Measurements from ENCODE around the gene LMBR1.
"Not testable (repeated sequence)": the region's sequence is repeated elsewhere in the genome, so short reads cannot be mapped to it uniquely, and the experiment has no call there.

LMBR1 gene

DNA sequence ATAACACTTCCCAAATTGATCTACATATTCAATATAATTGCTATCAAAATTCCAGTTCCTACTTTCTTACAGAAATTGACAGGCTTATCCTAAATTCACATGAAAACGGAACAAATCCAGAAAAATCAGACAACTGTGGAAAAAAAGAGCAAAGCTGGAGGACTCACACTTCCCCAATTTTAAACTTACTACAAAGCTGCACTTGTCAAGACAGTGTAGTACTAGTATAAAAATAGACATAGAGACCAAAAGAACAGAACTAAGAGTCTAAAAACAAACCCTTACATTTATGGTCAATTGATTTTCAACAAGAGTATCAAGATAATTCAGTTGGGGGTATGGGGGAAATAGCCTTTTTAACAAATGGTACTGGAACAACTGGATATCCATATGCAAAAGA, 27.5 kb downstream of the LMBR1 start:
- no peaks in the 10 kb centered on the region for H3K9me3 ChIP-seq (ENCODE audit: low read depth, low read length)
- DNase-seq (ENCODE audit: low read depth, low spot score): no peak
- H3K36me3 ChIP-seq (ENCODE audit: insufficient read depth, low read length): no peaks in the 10 kb centered on the region
- H3K27ac ChIP-seq: no peak overlapping the region
- H3K4me3 ChIP-seq: no peak overlapping the region
- TF ChIP-seq EZH2 (IDR thresholded peaks at IDR 0.05): no peak
- no peak for TF ChIP-seq FOXP2 (optimal IDR thresholded peaks at IDR 0.05; ENCODE audit: control extremely low read depth, extremely low read length, insufficient read depth)
- TF ChIP-seq POLR2AphosphoS5 (IDR thresholded peaks at IDR 0.05; ENCODE audit: borderline replicate concordance, low read depth, low read length): no peak
- H3K9ac ChIP-seq (ENCODE audit: insufficient read length): no peak overlapping the region

DNA sequence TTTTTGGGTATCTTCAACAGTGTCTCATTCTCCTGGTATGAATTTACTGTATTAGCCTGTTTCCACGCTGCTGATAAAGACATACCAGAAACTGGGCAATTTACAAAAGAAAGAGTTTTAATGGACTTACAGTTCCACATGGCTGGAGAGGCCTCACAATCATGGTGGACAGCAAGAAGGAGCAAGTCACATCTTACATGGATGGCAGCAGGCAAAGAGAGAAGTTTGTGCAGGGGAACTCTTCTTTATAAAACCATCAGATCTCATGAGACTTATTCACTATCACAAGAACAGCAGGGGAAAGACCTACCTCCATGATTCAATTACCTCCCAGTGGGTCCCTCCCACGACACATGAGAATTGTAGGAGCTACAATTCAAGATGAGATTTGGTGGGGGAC, 31.0 kb downstream of the LMBR1 start:
- not testable (repeated sequence) for H3K9ac ChIP-seq (ENCODE audit: insufficient read length); DNase-seq (ENCODE audit: low read depth, low spot score); H3K36me3 ChIP-seq (ENCODE audit: insufficient read depth, low read length); H3K27ac ChIP-seq; H3K4me3 ChIP-seq; H3K9me3 ChIP-seq (ENCODE audit: low read depth, low read length)

DNA sequence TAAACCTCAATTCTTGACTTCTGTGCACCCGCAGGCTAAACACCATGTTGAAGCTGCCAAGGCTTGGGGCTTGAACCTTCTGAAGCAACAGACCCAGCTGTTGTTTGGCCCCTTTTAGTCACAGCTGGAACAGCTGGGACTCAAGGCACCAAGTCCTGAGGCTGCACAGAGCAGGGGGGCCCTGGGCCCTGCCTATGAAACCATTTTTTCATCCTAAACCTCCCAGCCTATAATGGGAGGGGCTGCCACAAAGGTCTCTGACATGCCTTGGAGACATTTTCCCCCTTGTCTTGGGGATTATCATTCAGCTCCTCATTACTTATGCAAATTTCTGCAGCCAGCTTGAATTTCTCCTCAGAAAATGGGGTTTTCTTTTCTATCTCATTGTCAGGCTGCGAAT, 31.8 kb downstream of the LMBR1 start:
- H3K36me3 ChIP-seq (ENCODE audit: insufficient read depth, low read length): no peaks in the 10 kb centered on the region
- H3K9ac ChIP-seq (ENCODE audit: insufficient read length): no peak overlapping the region
- H3K27ac ChIP-seq: no peak overlapping the region
- TF ChIP-seq EZH2 (IDR thresholded peaks at IDR 0.05): no peak
- TF ChIP-seq POLR2AphosphoS5 (IDR thresholded peaks at IDR 0.05; ENCODE audit: borderline replicate concordance, low read depth, low read length): no peak
- no peak for TF ChIP-seq FOXP2 (optimal IDR thresholded peaks at IDR 0.05; ENCODE audit: control extremely low read depth, extremely low read length, insufficient read depth)
- DNase-seq (ENCODE audit: low read depth, low spot score): no peak
- H3K4me3 ChIP-seq: no peak overlapping the region
- H3K9me3 ChIP-seq (ENCODE audit: low read depth, low read length): no peaks in the 10 kb centered on the region

DNA sequence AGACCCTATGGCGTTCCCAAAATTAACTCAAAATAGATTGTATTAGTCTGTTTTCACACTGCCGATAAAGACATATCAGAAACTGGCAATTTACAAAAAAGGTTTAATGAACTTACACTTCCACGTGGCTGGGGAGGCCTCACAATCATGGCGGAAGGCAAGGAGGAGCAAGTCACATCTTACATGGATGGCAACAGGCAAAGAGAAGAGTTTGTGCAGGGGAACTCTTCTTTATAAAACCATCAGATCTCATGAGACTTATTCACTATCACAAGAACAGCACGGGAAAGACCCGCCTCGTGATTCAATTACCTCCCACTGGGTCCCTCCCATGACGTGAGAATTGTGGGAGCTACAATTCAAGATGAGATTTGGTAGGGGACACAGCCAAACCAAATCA, 32.9 kb downstream of the LMBR1 start:
- H3K9me3 ChIP-seq (ENCODE audit: low read depth, low read length): not testable (repeated sequence)

DNA sequence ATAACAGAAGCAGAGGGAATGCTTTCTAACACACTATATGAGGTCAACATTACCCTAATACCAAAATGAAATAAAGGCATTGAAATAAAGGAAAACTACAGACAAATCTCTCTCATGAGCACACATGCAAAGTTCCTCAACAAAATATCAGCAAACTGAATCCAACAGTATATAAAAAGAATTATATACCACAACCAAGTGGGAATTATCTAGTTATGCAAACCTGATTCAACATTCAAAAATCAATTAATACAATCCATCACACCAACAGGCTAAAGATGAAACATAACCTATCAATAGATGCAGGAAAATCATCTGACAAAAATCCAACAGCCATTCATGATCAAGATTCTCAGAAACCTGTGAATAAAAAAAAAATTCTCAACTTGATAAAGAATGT, 34.5 kb downstream of the LMBR1 start:
- Histone ChIP-seq H3K4me3 (no peak overlapping the region), H3K9ac (ENCODE audit: insufficient read length) (no peak overlapping the region), H3K36me3 (ENCODE audit: insufficient read depth, low read length) (no peaks in the 10 kb centered on the region), H3K9me3 (ENCODE audit: low read depth, low read length) (no peaks in the 10 kb centered on the region), H3K27ac (no peak overlapping the region)
- TF ChIP-seq POLR2AphosphoS5 (IDR thresholded peaks at IDR 0.05; ENCODE audit: borderline replicate concordance, low read depth, low read length): no peak
- no peak for TF ChIP-seq FOXP2 (optimal IDR thresholded peaks at IDR 0.05; ENCODE audit: control extremely low read depth, extremely low read length, insufficient read depth)
- TF ChIP-seq EZH2 (IDR thresholded peaks at IDR 0.05): no peak
- no peak for DNase-seq (ENCODE audit: low read depth, low spot score)

More for the DNA sequence above, 32.9 kb downstream of the LMBR1 start:
- not testable (repeated sequence) for H3K36me3 ChIP-seq (ENCODE audit: insufficient read depth, low read length); H3K9ac ChIP-seq (ENCODE audit: insufficient read length); DNase-seq (ENCODE audit: low read depth, low spot score); H3K27ac ChIP-seq; H3K4me3 ChIP-seq

DNA sequence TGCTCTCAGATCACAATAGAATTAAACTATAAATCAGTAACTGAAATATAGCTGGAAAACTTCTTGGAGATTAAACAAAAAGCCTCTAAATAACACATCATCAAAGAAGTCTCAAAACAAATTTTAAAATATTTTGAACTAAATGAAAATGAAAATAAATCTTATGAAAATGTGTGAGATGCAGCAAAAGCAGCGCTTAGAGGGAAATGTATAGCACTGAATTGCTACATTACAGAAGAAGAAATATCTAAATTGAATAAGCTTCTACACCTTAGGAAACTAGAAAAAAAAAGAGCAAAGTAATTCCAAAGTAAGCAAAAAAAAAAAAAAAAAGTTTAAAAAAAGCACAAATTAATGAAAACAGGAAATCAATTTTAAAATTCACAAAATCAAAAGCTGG, 35.2 kb downstream of the LMBR1 start:
- Histone ChIP-seq H3K9ac (ENCODE audit: insufficient read length) (no peak overlapping the region), H3K9me3 (ENCODE audit: low read depth, low read length) (no peaks in the 10 kb centered on the region), H3K36me3 (ENCODE audit: insufficient read depth, low read length) (no peaks in the 10 kb centered on the region), H3K27ac (no peak overlapping the region), H3K4me3 (no peak overlapping the region)
- no peak for DNase-seq (ENCODE audit: low read depth, low spot score)
- TF ChIP-seq FOXP2 (optimal IDR thresholded peaks at IDR 0.05; ENCODE audit: control extremely low read depth, extremely low read length, insufficient read depth) (no peak), POLR2AphosphoS5 (IDR thresholded peaks at IDR 0.05; ENCODE audit: borderline replicate concordance, low read depth, low read length) (no peak), EZH2 (IDR thresholded peaks at IDR 0.05) (no peak)

DNA sequence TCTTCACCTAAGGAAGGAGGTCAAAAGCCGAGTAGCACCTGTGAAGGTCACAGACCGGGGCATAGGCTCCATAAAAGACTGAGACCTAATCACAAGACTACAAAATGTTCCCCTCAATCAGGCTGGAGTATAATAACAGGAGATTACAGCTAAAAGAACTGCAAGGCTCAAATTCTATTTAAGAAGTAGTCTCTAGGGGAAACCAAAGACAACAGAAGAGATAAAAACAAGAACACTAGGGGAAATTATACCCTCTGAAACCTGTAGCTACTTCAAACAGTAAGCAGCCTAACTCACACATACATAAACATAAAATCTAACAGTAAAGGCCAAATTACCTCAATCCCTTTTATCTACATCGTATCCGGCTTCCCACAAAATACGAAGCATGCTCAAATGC, 38.3 kb downstream of the LMBR1 start:
- no peak for DNase-seq (ENCODE audit: low read depth, low spot score)
- no peak for TF ChIP-seq FOXP2 (optimal IDR thresholded peaks at IDR 0.05; ENCODE audit: control extremely low read depth, extremely low read length, insufficient read depth)
- TF ChIP-seq EZH2 (IDR thresholded peaks at IDR 0.05): no peak
- no peak for TF ChIP-seq POLR2AphosphoS5 (IDR thresholded peaks at IDR 0.05; ENCODE audit: borderline replicate concordance, low read depth, low read length)
- no peak overlapping the region for H3K4me3 ChIP-seq
- H3K9me3 ChIP-seq (ENCODE audit: low read depth, low read length): no peaks in the 10 kb centered on the region
- H3K9ac ChIP-seq (ENCODE audit: insufficient read length): no peak overlapping the region
- no peak overlapping the region for H3K27ac ChIP-seq
- H3K36me3 ChIP-seq (ENCODE audit: insufficient read depth, low read length): no peaks in the 10 kb centered on the region

DNA sequence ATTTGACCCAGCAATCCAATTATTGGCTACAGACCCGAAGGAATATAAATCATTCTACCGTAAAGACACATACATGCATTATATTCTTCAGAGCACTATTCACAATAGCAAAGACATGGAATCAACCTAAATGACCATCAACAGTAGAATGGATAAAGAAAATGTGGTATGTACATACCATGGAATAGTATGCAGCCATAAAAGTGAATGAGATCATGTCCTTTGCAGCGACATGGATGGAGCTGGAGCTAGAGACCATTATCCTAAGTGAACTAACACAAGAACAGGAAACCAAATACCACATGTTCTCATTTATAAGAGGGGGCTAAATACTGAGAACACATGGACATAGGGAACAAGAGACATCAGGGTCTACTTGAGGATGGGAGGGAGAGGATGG, 44.0 kb downstream of the LMBR1 start:
- Histone ChIP-seq H3K36me3 (ENCODE audit: insufficient read depth, low read length) (no peaks in the 10 kb centered on the region), H3K27ac (no peak overlapping the region), H3K9me3 (ENCODE audit: low read depth, low read length) (no peaks in the 10 kb centered on the region), H3K4me3 (no peak overlapping the region), H3K9ac (ENCODE audit: insufficient read length) (no peak overlapping the region)
- TF ChIP-seq EZH2 (IDR thresholded peaks at IDR 0.05): no peak
- TF ChIP-seq FOXP2 (optimal IDR thresholded peaks at IDR 0.05; ENCODE audit: control extremely low read depth, extremely low read length, insufficient read depth): no peak
- no peak for TF ChIP-seq POLR2AphosphoS5 (IDR thresholded peaks at IDR 0.05; ENCODE audit: borderline replicate concordance, low read depth, low read length)
- DNase-seq (ENCODE audit: low read depth, low spot score): no peak

DNA sequence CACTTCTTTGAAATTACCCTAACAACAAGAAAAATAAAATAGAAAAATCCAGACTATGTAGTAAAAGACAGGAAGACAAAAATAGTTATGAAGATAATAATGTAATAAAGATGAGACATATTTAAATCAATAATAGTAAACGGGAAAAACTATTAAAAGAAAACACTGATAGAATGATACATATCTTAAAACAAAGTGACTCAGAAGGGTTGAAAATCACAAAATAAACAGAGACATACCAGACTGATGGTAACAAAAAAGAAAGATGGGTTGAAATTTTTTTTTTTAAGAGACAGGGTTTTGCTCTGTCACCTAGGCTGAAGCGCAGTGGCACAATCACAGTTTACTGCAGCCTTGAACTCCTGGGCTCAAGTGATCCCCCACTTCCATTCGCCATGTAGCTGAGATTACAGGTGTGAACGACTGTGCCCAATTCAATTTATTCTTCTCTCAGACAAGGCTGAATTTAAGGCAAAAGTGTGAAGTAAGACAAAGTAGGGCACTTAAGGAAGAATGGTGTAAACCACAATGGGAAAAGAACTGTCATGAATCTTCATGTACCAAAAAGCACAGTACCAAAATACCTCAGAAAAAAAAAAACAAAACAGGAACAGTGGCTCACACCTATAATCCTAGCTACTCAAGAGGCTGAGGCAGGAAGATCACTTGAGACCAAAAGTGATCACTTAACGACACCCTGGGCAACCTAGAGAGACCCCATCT, 47.4 kb downstream of the LMBR1 start:
- Histone ChIP-seq H3K36me3 (ENCODE audit: insufficient read depth, low read length) (no peaks in the 10 kb centered on the region), H3K27ac (no peak overlapping the region), H3K9me3 (ENCODE audit: low read depth, low read length) (no peaks in the 10 kb centered on the region), H3K9ac (ENCODE audit: insufficient read length) (no peak overlapping the region), H3K4me3 (no peak overlapping the region)
- TF ChIP-seq FOXP2 (optimal IDR thresholded peaks at IDR 0.05; ENCODE audit: control extremely low read depth, extremely low read length, insufficient read depth) (no peak), POLR2AphosphoS5 (IDR thresholded peaks at IDR 0.05; ENCODE audit: borderline replicate concordance, low read depth, low read length) (no peak), EZH2 (IDR thresholded peaks at IDR 0.05) (no peak)
- no peak for DNase-seq (ENCODE audit: low read depth, low spot score)

DNA sequence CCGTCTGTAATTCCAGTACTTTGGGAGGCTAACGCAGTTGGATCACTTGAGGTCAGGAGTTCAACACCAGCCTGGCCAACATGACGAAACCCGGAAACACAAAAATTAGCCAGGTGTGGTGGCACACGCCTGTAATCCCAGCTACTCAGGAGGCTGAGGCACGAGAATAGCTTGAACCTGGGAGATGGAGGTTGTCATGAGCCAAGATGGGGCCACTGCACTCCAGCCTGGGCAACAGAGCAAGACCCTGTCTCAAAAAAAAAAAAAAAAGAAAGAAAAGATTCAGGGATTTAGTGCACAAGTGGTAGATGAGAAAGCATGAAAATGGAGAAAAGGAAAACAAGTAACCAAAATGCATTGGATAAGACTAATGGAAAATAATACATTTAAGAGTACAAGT, 49.4 kb downstream of the LMBR1 start:
- not testable (repeated sequence) for H3K4me3 ChIP-seq; H3K36me3 ChIP-seq (ENCODE audit: insufficient read depth, low read length); H3K9me3 ChIP-seq (ENCODE audit: low read depth, low read length); H3K9ac ChIP-seq (ENCODE audit: insufficient read length); DNase-seq (ENCODE audit: low read depth, low spot score); H3K27ac ChIP-seq

Data from SK-N-MC (cell line).